Activated T-helper 1 cell treated with anti-CD3 and anti-CD28 coated beads, Interleukin-12 subunit alpha, Interleukin-12 subunit beta, Interleukin-2, Interleukin-4 antibody, amounts not matched to agents 30 ng/mL and 10 ng/mL and 1 ng/mL, durations not matched to agents 14 hours and 24 hours and 36 hours (primary cell): ENCODE measurements around the gene PTGES2. TPM values are rescaled to one million over a fixed set of nuclear protein-coding genes. Genes with fewer than 3 reads are reported as not detected.

Experiments
- DNase-seq: peaks from one replicate; pipeline ENCODE4 v3.0.0; 2021; ENCODE audit warnings: low spot score
- H3K27ac Mint-ChIP-seq: one replicate; pipeline ENCODE4 v1.8.0; 2021; ENCODE audit warnings: mild to moderate bottlenecking, mixed read lengths
- H3K27me3 Mint-ChIP-seq: one replicate; pipeline ENCODE4 v1.8.0; 2022; ENCODE audit warnings: mild to moderate bottlenecking, moderate library complexity, mixed read lengths; ENCODE audit not compliant: insufficient read depth
- H3K36me3 Mint-ChIP-seq: one replicate; pipeline ENCODE4 v1.8.0; 2021; ENCODE audit warnings: low read depth, mixed read lengths
- H3K4me1 Mint-ChIP-seq: one replicate; pipeline ENCODE4 v1.8.0; 2021; ENCODE audit warnings: low read depth, mixed read lengths
- H3K4me3 Mint-ChIP-seq: one replicate; pipeline ENCODE4 v1.8.0; 2021; ENCODE audit warnings: mild to moderate bottlenecking, moderate library complexity, mixed read lengths
- H3K9me3 Mint-ChIP-seq: one replicate; pipeline ENCODE4 v1.8.0; 2021; ENCODE audit warnings: mixed read lengths
- intact Hi-C: fragments of 100-400 bp; cut with micrococcal nuclease; formaldehyde crosslinking; loops from one replicate; pipeline ENCODE4 v1.15.1; 2024
- total RNA-seq: library from RNA; stranded (reverse); gene quantifications from 2 replicates; pipeline ENCODE4 v1.2.3, GENCODE V29; 2022

PTGES2 gene
- 87.7 and 89.2 TPM in 2 replicates for total RNA-seq

DNA sequence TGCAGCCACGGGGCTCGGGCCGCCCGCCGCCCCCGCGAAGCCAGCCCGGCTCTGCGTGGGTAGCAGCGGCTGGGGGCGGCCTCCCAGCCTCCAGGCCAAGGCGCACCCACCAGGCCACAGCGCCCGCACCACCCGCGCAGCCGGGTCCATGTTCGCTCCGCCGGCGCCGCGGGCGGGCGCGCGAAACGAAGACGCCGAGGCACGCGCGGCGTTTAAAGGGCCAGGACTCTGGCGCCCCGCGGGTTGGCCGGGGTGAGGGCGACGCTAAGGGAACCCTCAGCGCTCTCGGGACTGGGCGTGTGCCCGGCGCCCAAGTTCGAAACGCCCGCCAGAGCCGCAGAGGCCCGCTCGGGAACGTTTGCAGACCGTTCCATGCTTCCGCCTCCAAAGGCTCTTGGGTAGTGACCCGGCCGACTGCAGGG lies at the start of gene PTGES2:
Gene PTGES2, minus strand, starts transcription at position 162 of the 422 bp plus-strand sequence. Its CDS starts 12 bp downstream, at position 150.
- Mint-ChIP-seq H3K27me3 (peaks cover 13% of the 10 kb centered on the region), H3K36me3 (peaks cover 4% of the 10 kb centered on the region), H3K4me3 (peak within 1 kb of the TSS; percentile 90), H3K27ac (peak within 1 kb of the TSS; percentile 99), H3K9me3 (no peaks in the 10 kb centered on the region), H3K4me1 (peaks cover 34% of the 10 kb centered on the region)
- intact Hi-C loops = loop anchor here (1.0 kb wide), 1 partner anchor 33 kb away; no protein-coding TSS in a partner anchor
- peak; percentile 80 for DNase-seq

DNA sequence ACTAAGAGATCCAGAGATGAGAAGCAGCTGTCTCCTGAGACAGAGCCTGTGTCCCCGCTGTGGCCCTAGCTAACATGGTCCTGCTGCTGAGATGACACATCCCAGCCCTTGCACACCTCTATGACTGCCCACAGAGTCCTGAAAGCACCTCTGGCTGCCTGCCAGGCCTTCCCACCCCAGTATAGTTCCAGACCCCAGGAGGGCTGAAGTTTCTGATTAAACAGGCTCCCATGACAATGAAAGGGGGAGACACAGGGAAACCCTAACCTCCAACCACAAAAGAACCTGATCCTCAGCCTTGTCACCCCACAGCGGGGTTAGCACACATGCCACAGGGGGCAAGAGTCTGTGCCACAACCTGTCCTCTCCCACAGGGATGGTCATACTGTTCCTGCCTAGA lies 48.2 kb upstream of the PTGES2 start:
- Mint-ChIP-seq H3K4me1 (no peaks in the 10 kb centered on the region), H3K4me3 (no peak overlapping the region), H3K27ac (no peak overlapping the region), H3K36me3 (peaks cover 43% of the 10 kb centered on the region), H3K9me3 (no peaks in the 10 kb centered on the region), H3K27me3 (no peaks in the 10 kb centered on the region)
- no peak for DNase-seq
- intact Hi-C loops = no loop called here

DNA sequence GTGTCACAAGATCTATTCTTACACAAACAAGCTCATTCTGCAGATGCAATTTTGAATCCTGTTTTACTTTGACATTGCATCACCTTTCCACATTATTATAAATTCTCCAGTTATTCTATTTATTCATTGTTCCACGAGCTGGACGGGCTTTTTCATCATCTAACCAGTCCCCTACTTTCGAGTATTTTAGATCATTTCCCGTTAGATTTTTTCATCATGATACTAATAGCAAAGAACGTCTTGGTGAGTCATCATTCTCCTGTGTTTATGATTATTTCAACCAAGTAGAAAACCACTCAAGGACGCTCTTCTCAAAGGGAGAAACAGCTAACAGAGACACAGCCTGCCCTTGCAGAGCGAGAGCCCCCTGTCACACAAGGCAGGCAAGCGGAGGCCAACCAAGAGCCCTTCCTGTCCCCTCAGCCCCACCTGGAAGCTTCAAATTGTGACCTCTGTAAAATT lies 47.6 kb upstream of the PTGES2 start:
- no peaks in the 10 kb centered on the region for H3K9me3 Mint-ChIP-seq

DNA sequence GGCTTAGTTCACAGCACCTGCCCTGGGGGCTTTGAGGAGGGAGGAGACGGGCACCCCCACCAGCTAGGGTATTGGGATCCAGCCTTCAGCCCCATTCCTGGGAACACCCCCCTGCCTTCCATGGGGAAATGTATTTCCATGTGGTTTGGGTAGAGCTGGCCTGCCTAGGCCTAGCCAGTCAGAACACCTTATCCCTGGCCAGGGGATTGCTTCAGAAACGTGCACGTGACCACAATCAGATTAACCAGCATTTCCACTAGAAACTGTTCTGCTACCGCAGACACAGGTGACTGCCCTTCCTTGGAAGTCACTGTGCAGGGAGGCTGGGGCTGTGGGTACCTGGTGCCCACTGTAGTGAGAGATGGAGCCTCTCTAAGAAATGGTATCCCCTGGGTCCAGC lies 46.5 kb upstream of the PTGES2 start:
- H3K4me1 Mint-ChIP-seq = no peaks in the 10 kb centered on the region
- H3K36me3 Mint-ChIP-seq = peaks cover 35% of the 10 kb centered on the region
- no peak overlapping the region for H3K27ac Mint-ChIP-seq
- intact Hi-C loops = no loop called here
- no peak for DNase-seq
- H3K9me3 Mint-ChIP-seq = no peaks in the 10 kb centered on the region
- H3K27me3 Mint-ChIP-seq = no peaks in the 10 kb centered on the region
- H3K4me3 Mint-ChIP-seq = no peak overlapping the region

More for the DNA sequence above, 47.6 kb upstream of the PTGES2 start:
- Mint-ChIP-seq H3K36me3 (peaks cover 39% of the 10 kb centered on the region), H3K27ac (no peak overlapping the region), H3K4me1 (no peaks in the 10 kb centered on the region), H3K4me3 (no peak overlapping the region), H3K27me3 (no peaks in the 10 kb centered on the region)
- intact Hi-C loops = no loop called here
- DNase-seq = no peak

DNA sequence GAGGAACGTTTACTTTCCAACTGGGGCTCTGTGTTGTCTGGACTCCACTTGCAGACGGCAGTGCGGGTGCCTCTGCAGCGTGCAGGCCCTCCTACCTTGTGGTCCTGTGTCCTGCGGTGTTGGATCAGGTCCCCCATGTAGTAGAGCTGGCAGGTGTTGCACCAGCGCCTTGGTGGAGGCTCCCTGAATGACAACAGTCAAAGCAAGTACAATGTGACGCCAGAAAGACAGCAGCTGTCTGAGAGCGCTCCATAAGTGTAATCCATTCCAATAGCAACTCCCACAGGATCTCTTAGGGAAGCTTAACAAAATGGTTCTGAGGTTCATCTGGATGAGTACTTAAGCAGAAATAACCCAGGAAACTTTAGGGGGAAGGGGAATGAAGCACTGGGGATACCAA lies 42.4 kb upstream of the PTGES2 start:
- peaks cover 27% of the 10 kb centered on the region for H3K36me3 Mint-ChIP-seq
- H3K4me1 Mint-ChIP-seq = no peaks in the 10 kb centered on the region
- intact Hi-C loops = no loop called here
- no peaks in the 10 kb centered on the region for H3K27me3 Mint-ChIP-seq
- H3K27ac Mint-ChIP-seq = no peak overlapping the region
- no peaks in the 10 kb centered on the region for H3K9me3 Mint-ChIP-seq
- H3K4me3 Mint-ChIP-seq = no peak overlapping the region
- no peak for DNase-seq

DNA sequence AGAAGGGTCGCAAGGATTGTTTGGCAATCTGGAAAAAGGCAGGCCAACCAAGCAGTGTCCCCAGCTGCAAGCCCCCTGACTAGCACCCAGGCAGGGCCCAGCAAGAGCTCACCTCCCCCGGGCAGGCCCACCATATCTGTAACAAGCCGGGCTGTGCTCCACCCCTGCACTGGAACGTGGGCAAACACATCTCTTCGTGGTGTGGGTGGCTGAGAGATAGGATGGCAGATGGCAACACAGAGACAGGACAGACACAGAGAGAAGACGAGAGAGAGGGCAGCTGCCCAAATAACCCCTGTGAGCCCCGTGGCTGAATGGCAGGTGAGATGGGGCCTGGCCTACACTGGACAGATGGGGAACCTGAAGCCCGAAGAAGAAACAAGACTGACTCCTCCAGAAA lies 42.0 kb upstream of the PTGES2 start:
- no peak overlapping the region for H3K27ac Mint-ChIP-seq
- no peak overlapping the region for H3K4me3 Mint-ChIP-seq
- no peak for DNase-seq
- no peaks in the 10 kb centered on the region for H3K4me1 Mint-ChIP-seq
- H3K9me3 Mint-ChIP-seq = no peaks in the 10 kb centered on the region
- H3K36me3 Mint-ChIP-seq = peaks cover 25% of the 10 kb centered on the region
- no peaks in the 10 kb centered on the region for H3K27me3 Mint-ChIP-seq
- intact Hi-C loops = no loop called here

DNA sequence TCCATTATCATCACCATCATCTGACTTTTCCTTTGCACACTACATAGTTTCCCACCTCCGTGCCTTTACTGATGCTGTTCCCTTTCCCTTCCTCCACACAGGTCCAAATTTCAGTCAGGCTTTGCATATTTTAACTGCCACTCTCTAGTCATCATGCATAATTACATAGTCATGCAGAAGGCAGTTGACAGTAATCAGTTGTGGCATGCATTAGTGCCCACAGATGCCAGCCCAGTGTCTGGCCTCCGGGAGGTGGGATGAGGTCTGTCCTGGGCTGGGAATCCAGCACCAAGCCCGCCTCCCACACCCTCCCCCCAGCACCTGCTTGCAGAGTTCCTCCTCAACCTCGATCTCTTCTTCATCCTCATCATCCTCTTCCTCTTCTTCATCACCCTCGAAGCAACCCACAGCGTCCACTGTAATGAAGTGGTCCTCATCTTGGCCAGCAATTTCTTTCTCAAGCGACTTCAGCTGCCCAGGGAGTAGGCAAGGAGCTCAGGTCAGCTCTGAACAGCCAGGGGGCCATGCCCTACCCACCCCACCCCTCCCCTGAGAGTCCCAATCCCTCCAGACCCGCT lies 41.3 kb upstream of the PTGES2 start:
- no peak for DNase-seq
- H3K4me3 Mint-ChIP-seq = no peak overlapping the region
- intact Hi-C loops = no loop called here
- no peaks in the 10 kb centered on the region for H3K9me3 Mint-ChIP-seq
- no peaks in the 10 kb centered on the region for H3K27me3 Mint-ChIP-seq
- H3K27ac Mint-ChIP-seq = no peak overlapping the region
- peaks cover 27% of the 10 kb centered on the region for H3K36me3 Mint-ChIP-seq
- no peaks in the 10 kb centered on the region for H3K4me1 Mint-ChIP-seq

DNA sequence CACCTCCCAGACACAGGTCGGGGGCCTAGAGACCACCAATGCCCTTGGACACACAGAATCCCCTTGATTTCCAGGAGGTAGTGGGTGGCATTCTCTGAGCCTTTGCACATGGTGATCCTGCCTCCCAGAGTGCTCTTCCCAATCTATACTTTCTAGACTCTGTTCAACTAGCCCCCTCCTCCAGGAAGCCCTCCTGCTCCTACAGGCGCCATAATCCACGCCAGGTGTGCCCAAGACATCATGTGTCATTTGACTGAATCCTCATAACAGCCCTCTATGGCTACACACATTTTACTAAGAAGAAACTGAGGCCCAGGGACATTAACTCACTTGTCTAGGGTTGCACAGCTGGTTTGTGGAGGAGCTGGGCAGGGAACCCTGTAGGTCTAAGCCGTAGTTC lies 39.7 kb upstream of the PTGES2 start:
- no peak overlapping the region for H3K27ac Mint-ChIP-seq
- H3K27me3 Mint-ChIP-seq = no peaks in the 10 kb centered on the region
- DNase-seq = no peak
- H3K4me1 Mint-ChIP-seq = no peaks in the 10 kb centered on the region
- H3K4me3 Mint-ChIP-seq = no peak overlapping the region
- H3K9me3 Mint-ChIP-seq = no peaks in the 10 kb centered on the region
- intact Hi-C loops = no loop called here
- H3K36me3 Mint-ChIP-seq = peaks cover 35% of the 10 kb centered on the region

DNA sequence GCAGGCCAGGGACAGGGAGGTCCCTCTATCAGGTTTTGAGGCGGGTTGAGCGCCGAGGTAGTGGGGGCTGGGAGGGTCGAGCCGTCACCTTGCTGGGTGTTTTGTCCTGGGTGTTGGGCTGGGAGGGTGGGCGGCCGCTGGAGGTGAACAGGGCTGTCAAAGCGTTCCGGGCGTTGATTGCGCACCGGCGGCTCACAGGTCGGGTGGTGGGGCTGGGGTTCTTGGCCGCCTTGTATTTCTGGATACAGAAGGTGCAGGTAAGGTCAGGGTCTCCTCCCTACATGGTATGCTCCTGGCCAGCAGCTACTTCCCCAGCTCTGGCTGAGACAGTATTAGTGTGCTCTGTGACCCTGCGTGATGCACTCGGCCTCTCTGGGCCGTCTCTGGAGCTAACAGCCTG lies 38.6 kb upstream of the PTGES2 start:
- Mint-ChIP-seq H3K4me3 (no peak overlapping the region), H3K27me3 (no peaks in the 10 kb centered on the region), H3K36me3 (peaks cover 36% of the 10 kb centered on the region), H3K4me1 (peaks cover 2% of the 10 kb centered on the region), H3K9me3 (no peaks in the 10 kb centered on the region), H3K27ac (no peak overlapping the region)
- no peak for DNase-seq
- intact Hi-C loops = no loop called here

DNA sequence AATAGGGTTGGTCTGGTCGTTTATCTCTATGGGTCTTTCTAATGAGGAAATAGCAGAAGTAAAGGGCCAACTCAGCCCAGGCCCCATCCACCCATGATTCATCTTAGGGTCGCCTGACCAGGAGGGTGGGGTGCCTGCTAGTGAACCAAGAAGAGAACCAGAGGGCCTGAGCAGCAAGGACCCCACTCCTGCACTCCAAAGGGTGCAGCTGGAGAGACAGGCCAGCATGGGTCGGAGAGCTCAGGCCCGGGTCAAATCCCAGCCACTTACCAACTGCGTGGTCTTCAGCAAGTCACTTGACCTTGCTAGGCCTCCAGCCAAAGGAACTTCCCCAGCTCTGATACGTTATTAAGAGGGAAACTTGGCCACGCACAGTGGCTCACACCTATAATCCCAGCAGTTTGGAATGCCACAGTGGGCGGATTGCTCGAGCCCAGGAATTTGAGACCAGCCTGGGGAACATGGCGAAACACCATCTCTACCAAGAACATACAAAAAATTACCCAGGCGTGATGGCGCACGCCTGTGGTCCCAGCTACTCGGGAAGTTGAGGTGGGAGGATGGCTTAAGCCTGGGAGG lies 36.9 kb upstream of the PTGES2 start:
- Mint-ChIP-seq H3K27ac (no peak overlapping the region), H3K27me3 (no peaks in the 10 kb centered on the region), H3K9me3 (no peaks in the 10 kb centered on the region), H3K36me3 (peaks cover 34% of the 10 kb centered on the region), H3K4me3 (no peak overlapping the region), H3K4me1 (peaks cover 10% of the 10 kb centered on the region)
- intact Hi-C loops = loop anchor here (5.0 kb wide), 1 partner anchor 388 kb away; the partner anchor contains the start of gene SPTAN1
- no peak for DNase-seq

DNA sequence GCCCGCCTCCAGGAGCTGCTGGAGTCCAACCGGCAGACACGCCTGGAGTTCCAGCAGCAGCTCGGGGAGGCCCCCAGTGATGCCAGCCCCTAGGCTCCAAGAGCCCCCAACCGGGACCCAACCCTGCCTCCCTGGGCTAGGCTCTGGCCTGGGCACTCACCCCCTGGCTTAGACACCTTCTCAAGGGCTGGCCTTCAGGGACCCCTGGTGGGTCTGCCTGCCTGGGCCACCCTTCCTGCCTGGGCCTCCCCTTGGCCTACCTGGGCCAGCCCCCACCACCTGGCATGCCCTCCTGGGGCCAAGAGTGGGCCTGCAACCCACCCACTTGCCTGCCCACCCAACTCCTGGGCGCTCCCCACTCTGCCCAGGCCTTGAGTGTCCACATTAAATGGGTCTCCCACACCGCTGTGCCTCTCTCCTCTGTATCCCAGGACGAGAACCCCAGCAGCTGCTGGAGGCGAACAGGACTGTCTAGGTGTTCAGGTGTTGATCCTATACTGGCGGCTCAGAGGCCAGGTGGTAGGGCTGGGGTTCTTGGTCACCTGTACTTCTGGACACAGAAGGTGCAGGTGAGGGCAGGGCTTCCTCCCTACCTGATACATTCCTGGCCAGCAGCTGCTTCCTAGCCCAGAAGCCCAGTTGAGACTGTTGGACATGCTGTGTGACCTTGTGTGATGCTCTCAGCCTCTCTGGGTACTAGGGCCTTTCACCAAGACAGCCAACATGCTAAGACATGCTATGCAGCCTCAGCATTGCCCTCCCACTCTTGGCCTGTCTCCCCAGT lies 36.2 kb upstream of the PTGES2 start:
- Mint-ChIP-seq H3K9me3 (no peaks in the 10 kb centered on the region), H3K36me3 (peaks cover 28% of the 10 kb centered on the region), H3K27ac (no peak overlapping the region), H3K4me1 (peaks cover 14% of the 10 kb centered on the region), H3K27me3 (no peaks in the 10 kb centered on the region), H3K4me3 (no peak overlapping the region)
- intact Hi-C loops = loop anchor here (5.0 kb wide), 1 partner anchor 389 kb away; the partner anchor contains the start of gene SPTAN1
- no peak for DNase-seq

DNA sequence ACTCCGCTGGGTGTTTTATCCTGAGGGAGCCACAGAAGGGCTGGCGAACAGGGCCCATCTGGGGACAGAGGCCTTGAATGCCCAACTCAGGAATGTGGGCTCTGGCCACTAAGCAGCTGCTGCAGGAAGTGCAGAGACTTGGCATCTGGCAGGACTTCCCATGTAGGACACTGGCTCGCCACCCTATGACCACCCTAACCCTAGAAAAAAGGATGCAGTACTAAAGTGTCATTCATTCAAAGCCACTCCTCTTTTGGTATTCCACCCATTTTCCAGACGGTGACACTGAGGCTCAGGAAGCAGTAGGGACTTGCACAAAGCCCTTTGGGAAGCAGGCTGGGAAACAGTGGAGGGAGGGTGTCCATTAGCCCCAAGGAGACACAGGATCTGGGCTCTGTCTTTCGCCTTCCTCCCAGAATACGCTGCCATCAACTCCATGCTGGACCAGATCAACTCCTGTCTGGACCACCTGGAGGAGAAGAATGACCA lies 35.5 kb upstream of the PTGES2 start:
- no peak overlapping the region for H3K27ac Mint-ChIP-seq
- DNase-seq = no peak
- no peak overlapping the region for H3K4me3 Mint-ChIP-seq
- H3K27me3 Mint-ChIP-seq = no peaks in the 10 kb centered on the region
- H3K36me3 Mint-ChIP-seq = peaks cover 25% of the 10 kb centered on the region
- intact Hi-C loops = loop anchor here (5.0 kb wide), 1 partner anchor 389 kb away; the partner anchor contains the start of gene SPTAN1
- no peaks in the 10 kb centered on the region for H3K9me3 Mint-ChIP-seq
- peaks cover 14% of the 10 kb centered on the region for H3K4me1 Mint-ChIP-seq
